B cell (primary cell): ENCODE measurements around the gene SDK2. TPM values are rescaled to one million over a fixed set of nuclear protein-coding genes. Genes with fewer than 3 reads are reported as not detected.

Experiments
- ATAC-seq: fragments of 200-7000 bp; cut with Tn5 transposase; one replicate; pipeline ENCODE4 v1.10.0; 2021; ENCODE audit warnings: low read depth, mild to moderate bottlenecking, moderate number of reproducible peaks, moderate library complexity
- CTCF ChIA-PET: fragments of 350-600 bp; sonication (Branson Sonifier 250); formaldehyde crosslinking; loops from one replicate; lab custom pipeline; 2021; ENCODE audit warnings: antibody characterized with exemption, inconsistent platforms; lab: Charles Lee
- POLR2A ChIA-PET: fragments of 350-600 bp; sonication (Branson Sonifier 250); formaldehyde crosslinking; loops from one replicate; lab custom pipeline; 2021; ENCODE audit warnings: antibody characterized with exemption; lab: Charles Lee
- DNase-seq: peaks from one replicate; pipeline ENCODE4 v3.0.0; 2013
- H2AFZ ChIP-seq: 2 replicates; pipeline ENCODE4 v1.6.1; 2012; ENCODE audit warnings: mild to moderate bottlenecking, low read depth, low read length; ENCODE audit not compliant: insufficient read depth, poor library complexity, severe bottlenecking
- H3K27ac ChIP-seq, 2 donors: 1 replicate in 1 of 2; 2 replicates in 1 of 2; pipeline ENCODE4 v1.5.1; 2012 to 2013; ENCODE audit warnings: low read length in 2 of 2, mild to moderate bottlenecking in 2 of 2, moderate library complexity in 1 of 2
- H3K27me3 ChIP-seq, 4 experiments: fragments of 200-600 bp in 1 of 4; sonication (generic) in 1 of 4; replicated peaks in 1 of 4; 1 replicate in 2 of 4; 2 replicates in 2 of 4; pipeline versions ENCODE4 v1.6.1 to v1.7.0; 2013 to 2016; ENCODE audit warnings: low read length in 3 of 4, mild to moderate bottlenecking in 2 of 4, mixed read lengths in 1 of 4, moderate library complexity in 1 of 4; ENCODE audit not compliant: insufficient read depth in 4 of 4, control insufficient read depth in 3 of 4; ENCODE audit errors: control extremely low read depth in 1 of 4
- H3K36me3 ChIP-seq, 2 experiments: replicated peaks in 1 of 2; 1 replicate in 1 of 2; 2 replicates in 1 of 2; pipeline versions ENCODE4 v1.6.1 to v1.7.1; 2013; ENCODE audit warnings: low read length in 1 of 2; ENCODE audit not compliant: insufficient read depth in 2 of 2, control insufficient read depth in 1 of 2; ENCODE audit errors: control extremely low read depth in 1 of 2, extremely low read depth in 1 of 2
- H3K4me1 ChIP-seq, 2 donors: fragments of 200-600 bp in 1 of 2; sonication (generic) in 1 of 2; 1 replicate in 1 of 2; 2 replicates in 1 of 2; pipeline versions ENCODE4 v1.5.1 to v1.6.1; 2013 to 2017; ENCODE audit warnings: low read length in 2 of 2; ENCODE audit not compliant: control insufficient read depth in 2 of 2, insufficient read depth in 2 of 2
- H3K4me2 ChIP-seq: replicated peaks from 2 replicates; pipeline ENCODE3; 2012; ENCODE audit warnings: mild to moderate bottlenecking, low read depth, low read length; ENCODE audit not compliant: poor library complexity, severe bottlenecking
- H3K4me3 ChIP-seq, 5 experiments: fragments of 200-600 bp in 1 of 5; sonication (generic) in 1 of 5; 1 replicate in 3 of 5; 2 replicates in 2 of 5; pipeline versions ENCODE4 v1.5.1 to v1.7.0; 2011 to 2016; ENCODE audit warnings: low read length in 4 of 5, mild to moderate bottlenecking in 4 of 5, low read depth in 2 of 5, control low read depth in 1 of 5, moderate library complexity in 1 of 5; ENCODE audit not compliant: insufficient read depth in 1 of 5; ENCODE audit errors: control extremely low read depth in 1 of 5, extremely low read depth in 1 of 5
- H3K79me2 ChIP-seq: fragments of 200-600 bp; sonication (generic); one replicate; pipeline ENCODE4 v1.6.0; 2016; ENCODE audit warnings: low read length; ENCODE audit not compliant: control insufficient read depth, insufficient read depth
- H3K9ac ChIP-seq: fragments of 200-600 bp; sonication (generic); 2 replicates; pipeline ENCODE4 v1.6.1; 2017; ENCODE audit warnings: mild to moderate bottlenecking, low read length, moderate library complexity
- H3K9me3 ChIP-seq, 3 donors: one replicate each; pipeline versions ENCODE4 v1.6.1 to v1.7.1; 2013; ENCODE audit warnings: low read length in 2 of 3; ENCODE audit not compliant: control insufficient read depth in 2 of 3, insufficient read depth in 1 of 3; ENCODE audit errors: control extremely low read depth in 1 of 3
- H4K20me1 ChIP-seq: 2 replicates; pipeline ENCODE4 v1.6.0; 2012; ENCODE audit warnings: mild to moderate bottlenecking, low read length; ENCODE audit not compliant: insufficient read depth, control insufficient read depth, poor library complexity, severe bottlenecking
- H3K27ac Mint-ChIP-seq: one replicate; pipeline ENCODE4 v1.8.0; 2021; ENCODE audit warnings: mixed read lengths
- H3K27me3 Mint-ChIP-seq: one replicate; pipeline ENCODE4 v1.8.0; 2021; ENCODE audit warnings: mixed read lengths
- H3K4me1 Mint-ChIP-seq: one replicate; pipeline ENCODE4 v1.8.0; 2021; ENCODE audit warnings: mixed read lengths
- H3K4me3 Mint-ChIP-seq: one replicate; pipeline ENCODE4 v1.8.0; 2021; ENCODE audit warnings: mixed read lengths
- H3K9me3 Mint-ChIP-seq: one replicate; pipeline ENCODE4 v1.8.0; 2022; ENCODE audit warnings: mixed read lengths; ENCODE audit not compliant: insufficient read depth
- CTCF ChIP-seq: fragments of 200-600 bp; IDR thresholded peaks from one replicate; pipeline ENCODE4 v1.8.0; 2022; ENCODE audit warnings: antibody characterized with exemption, mild to moderate bottlenecking
- EZH2 ChIP-seq: IDR thresholded peaks from 2 replicates; pipeline ENCODE4 v1.6.1; 2012; ENCODE audit warnings: borderline replicate concordance, low read depth, mild to moderate bottlenecking, moderate library complexity, low read length; ENCODE audit not compliant: insufficient read depth, poor library complexity, severe bottlenecking
- WGBS: methylation state at CpG from one replicate; pipeline ENCODE4 v1.1.5; 2013; ENCODE audit warnings: missing lambda C conversion rate; ENCODE audit not compliant: insufficient coverage; 5-methylcytosine and 5-hydroxymethylcytosine counted together
- intact Hi-C: fragments of 100-400 bp; cut with micrococcal nuclease; formaldehyde crosslinking; loops from one replicate; pipeline ENCODE4 v1.10.0; 2022
- polyA plus RNA-seq: library from polyadenylated mRNA; depleted of rRNA; stranded (reverse); fragments of >200 nt; gene quantifications from 2 replicates; pipeline ENCODE4 v1.2.3, GENCODE V29; 2012
- total RNA-seq, 2 donors: library from RNA; stranded (reverse); fragments of 120-200 nt in 1 of 2; gene quantifications; 1 replicate in 1 of 2; 2 replicates in 1 of 2; pipeline versions ENCODE4 v1.2.3 to v1.2.4, GENCODE V29; 2013 to 2022

Gene SDK2
- total and polyA plus RNA-seq, 2 donors (not counting 1 experiment from before 2014, with no cell fraction given) = 3.2 to 13.0 TPM

- H3K4me1 Mint-ChIP-seq = peaks cover 8% of the 10 kb centered on the region
Observed at GRCh38 chr17:73535746-73536145, 108.5 kb downstream of the SDK2 start.

More at GRCh38 chr17:73535746-73536145, 108.5 kb downstream of the SDK2 start:
- intact Hi-C loops = no loop called here
- Mint-ChIP-seq H3K9me3 (no peaks in the 10 kb centered on the region), H3K27me3 (no peaks in the 10 kb centered on the region), H3K4me3 (no peak overlapping the region), H3K27ac (no peak overlapping the region)
- ChIA-PET CTCF (no interaction called here), POLR2A (no interaction called here)
- no peaks in the 10 kb centered on the region for H3K4me1 ChIP-seq
- ATAC-seq = no peak
- no peak overlapping the region for H3K4me2 ChIP-seq
- TF ChIP-seq EZH2 (no peak), CTCF (no peak)
- no peaks in the 10 kb centered on the region for H3K27me3 ChIP-seq
- H4K20me1 ChIP-seq = peaks cover 50% of the 10 kb centered on the region
- 95% methylated on average over 4 of the region's 6 CpGs for WGBS
- H3K36me3 ChIP-seq = no peaks in the 10 kb centered on the region
- H3K27ac ChIP-seq = no peak overlapping the region
- H2AFZ ChIP-seq = no peak overlapping the region
- no peak overlapping the region for H3K4me3 ChIP-seq
- H3K9ac ChIP-seq = no peak overlapping the region
- peaks cover 37% of the 10 kb centered on the region for H3K79me2 ChIP-seq
- H3K9me3 ChIP-seq = no peaks in the 10 kb centered on the region
- DNase-seq = no peak
